H1 (cell line): ENCODE data around the gene DCTN2. TPM values are rescaled to one million over a fixed set of nuclear protein-coding genes. Genes with fewer than 3 reads are reported as not detected.

Experiments
- CTCF ChIA-PET: fragments of 300-600 bp; sonication (Branson Sonifier 250); formaldehyde crosslinking; loops from one replicate; lab custom pipeline; 2021; ENCODE audit not compliant: partially characterized antibody; lab: Charles Lee
- POLR2A ChIA-PET: fragments of 300-600 bp; sonication (Branson Sonifier 250); formaldehyde crosslinking; loops from one replicate; lab custom pipeline; 2021; ENCODE audit warnings: inconsistent platforms; ENCODE audit not compliant: partially characterized antibody; lab: Charles Lee
- DNase-seq, 2 experiments: peaks; one replicate each; pipeline versions ENCODE4 v3.0.0 to v3.0.0-alpha.2; 2010 to 2022; ENCODE audit warnings: low spot score in 2 of 2, low read depth in 1 of 2, mixed read lengths in 1 of 2
- FAIRE-seq: peaks from 2 replicates; lab custom pipeline; 2011; peaks lifted over from hg19 to GRCh38; lab: Jason Lieb, UNC
- H2AFZ ChIP-seq: 2 replicates; pipeline ENCODE4 v1.8.1; 2012; ENCODE audit warnings: low read length, inconsistent platforms
- H2AK5ac ChIP-seq: 2 replicates; pipeline ENCODE4 v1.6.1; 2013; ENCODE audit warnings: low read depth, low read length
- H2BK120ac ChIP-seq: replicated peaks from 2 replicates; pipeline ENCODE3; 2013; ENCODE audit warnings: low read depth, low read length, inconsistent platforms
- H2BK12ac ChIP-seq: 2 replicates; pipeline ENCODE4 v1.6.1; 2013; ENCODE audit warnings: low read depth, low read length
- H2BK15ac ChIP-seq: 2 replicates; pipeline ENCODE4 v1.6.1; 2013; ENCODE audit warnings: low read length
- H2BK20ac ChIP-seq: 2 replicates; pipeline ENCODE4 v1.6.1; 2013; ENCODE audit warnings: low read length
- H2BK5ac ChIP-seq: 2 replicates; pipeline ENCODE4 v1.6.1; 2013; ENCODE audit warnings: low read depth, low read length
- H3K14ac ChIP-seq: 2 replicates; pipeline ENCODE4 v1.6.1; 2013; ENCODE audit warnings: inconsistent platforms; ENCODE audit not compliant: insufficient read length
- H3K18ac ChIP-seq: 2 replicates; pipeline ENCODE4 v1.6.1; 2013; ENCODE audit warnings: low read length; ENCODE audit errors: extremely low read depth
- H3K23ac ChIP-seq: 2 replicates; pipeline ENCODE4 v1.6.1; 2013; ENCODE audit warnings: inconsistent platforms; ENCODE audit not compliant: insufficient read length
- H3K23me2 ChIP-seq: 2 replicates; pipeline ENCODE4 v1.6.1; 2013; ENCODE audit warnings: low read depth, low read length
- H3K27ac ChIP-seq: 2 replicates; pipeline ENCODE4 v1.6.1; 2011; ENCODE audit warnings: low read depth, low read length, inconsistent platforms
- H3K27me3 ChIP-seq, 4 experiments: replicated peaks in 1 of 4; 1 replicate in 1 of 4; 2 replicates in 3 of 4; pipeline versions ENCODE4 v1.6.1 to v1.8.1; 2011 to 2013; ENCODE audit warnings: low read length in 3 of 4, mild to moderate bottlenecking in 3 of 4, inconsistent platforms in 2 of 4, mixed read lengths in 2 of 4, moderate library complexity in 1 of 4; ENCODE audit not compliant: control insufficient read depth in 3 of 4, insufficient read depth in 3 of 4; ENCODE audit errors: extremely low read depth in 1 of 4
- H3K36me3 ChIP-seq, 4 experiments: 2 replicates each; pipeline versions ENCODE4 v1.6.1 to v1.8.1; 2011 to 2013; ENCODE audit warnings: mild to moderate bottlenecking in 4 of 4, low read length in 3 of 4, moderate library complexity in 2 of 4, control low read depth in 1 of 4, inconsistent platforms in 1 of 4; ENCODE audit not compliant: insufficient read depth in 4 of 4, control insufficient read depth in 2 of 4
- H3K4ac ChIP-seq: replicated peaks from 2 replicates; pipeline ENCODE3; 2013; ENCODE audit warnings: low read length, low read depth, mixed read lengths, inconsistent platforms; ENCODE audit not compliant: insufficient read length
- H3K4me1 ChIP-seq, 4 experiments: replicated peaks in 1 of 4; 1 replicate in 1 of 4; 2 replicates in 3 of 4; pipeline versions ENCODE4 v1.6.1 to v1.8.1; 2011 to 2013; ENCODE audit warnings: low read length in 3 of 4, inconsistent platforms in 2 of 4, mixed read lengths in 1 of 4; ENCODE audit not compliant: insufficient read depth in 4 of 4, control insufficient read depth in 3 of 4
- H3K4me2 ChIP-seq, 2 experiments: 2 replicates each; pipeline versions ENCODE4 v1.6.1 to v1.8.1; 2011 to 2013; ENCODE audit warnings: low read depth in 2 of 2, low read length in 2 of 2, control low read depth in 1 of 2, inconsistent platforms in 1 of 2, mild to moderate bottlenecking in 1 of 2; ENCODE audit not compliant: insufficient read depth in 1 of 2
- H3K4me3 ChIP-seq, 4 experiments: fragments of 200-600, 300-600 bp in 1 of 4; sonication (generic), shearing (Covaris generic), sonication (Bioruptor Twin) in 1 of 4; 2 replicates each; pipeline versions ENCODE4 v1.5.1 to v1.8.1; 2011 to 2016; ENCODE audit warnings: low read length in 4 of 4, low read depth in 3 of 4, control low read depth in 2 of 4, inconsistent platforms in 2 of 4, mild to moderate bottlenecking in 2 of 4, mixed read lengths in 1 of 4, moderate library complexity in 1 of 4; ENCODE audit not compliant: insufficient read depth in 2 of 4; ENCODE audit errors: extremely low read depth in 1 of 4
- H3K56ac ChIP-seq: replicated peaks from 2 replicates; pipeline ENCODE3; 2013; ENCODE audit warnings: low read depth, mild to moderate bottlenecking, mixed read lengths, low read length, inconsistent platforms; ENCODE audit not compliant: insufficient read length
- H3K79me1 ChIP-seq: 2 replicates; pipeline ENCODE4 v1.6.1; 2013; ENCODE audit warnings: low read depth, low read length, control low read depth
- H3K79me2 ChIP-seq, 2 experiments: 2 replicates each; pipeline versions ENCODE4 v1.6.1 to v1.8.1; 2012 to 2013; ENCODE audit warnings: low read length in 2 of 2, mild to moderate bottlenecking in 2 of 2, inconsistent platforms in 1 of 2; ENCODE audit not compliant: insufficient read depth in 2 of 2, control insufficient read depth in 1 of 2
- H3K9ac ChIP-seq, 4 experiments: replicated peaks in 1 of 4; 1 replicate in 1 of 4; 2 replicates in 3 of 4; pipeline versions ENCODE4 v1.6.1 to v1.8.1; 2011 to 2013; ENCODE audit warnings: low read depth in 3 of 4, low read length in 3 of 4, control low read depth in 2 of 4, mild to moderate bottlenecking in 2 of 4, moderate library complexity in 2 of 4, inconsistent platforms in 1 of 4; ENCODE audit errors: extremely low read depth in 1 of 4
- H3K9me3 ChIP-seq, 2 experiments: 2 replicates each; pipeline versions ENCODE4 v1.6.1 to v1.8.1; 2012 to 2013; ENCODE audit warnings: mild to moderate bottlenecking in 2 of 2, moderate library complexity in 2 of 2, control low read depth in 1 of 2, inconsistent platforms in 1 of 2, low read depth in 1 of 2, low read length in 1 of 2, mixed read lengths in 1 of 2; ENCODE audit not compliant: insufficient read depth in 2 of 2
- H4K20me1 ChIP-seq, 2 experiments: replicated peaks in 1 of 2; 2 replicates each; pipeline versions ENCODE3 to v1.8.1; 2011 to 2013; ENCODE audit warnings: inconsistent platforms in 2 of 2, low read length in 2 of 2, mild to moderate bottlenecking in 1 of 2; ENCODE audit not compliant: insufficient read depth in 2 of 2, control insufficient read depth in 1 of 2
- H4K5ac ChIP-seq: 2 replicates; pipeline ENCODE4 v1.6.1; 2013; ENCODE audit warnings: low read length, low read depth, mixed read lengths, inconsistent platforms; ENCODE audit not compliant: insufficient read length
- H4K8ac ChIP-seq: 2 replicates; pipeline ENCODE4 v1.8.0; 2013; ENCODE audit warnings: mild to moderate bottlenecking, moderate library complexity, low read length, inconsistent platforms; ENCODE audit not compliant: insufficient read depth; ENCODE audit errors: extremely low read depth
- H4K91ac ChIP-seq: replicated peaks from 2 replicates; pipeline ENCODE3; 2013; ENCODE audit warnings: low read length, mixed read lengths, inconsistent platforms; ENCODE audit not compliant: insufficient read length
- CBX5 ChIP-seq: fragments of 300-800, 300-1000 bp; sonication (generic); IDR thresholded peaks from 2 replicates; pipeline ENCODE4 v1.7.1; 2016; ENCODE audit warnings: antibody characterized with exemption, low read length, low read depth
- E2F6 ChIP-seq: IDR thresholded peaks from 2 replicates; pipeline ENCODE4 v1.6.1; 2012; ENCODE audit warnings: inconsistent platforms
- EP300 ChIP-seq, 2 experiments: IDR thresholded peaks; 1 replicate in 1 of 2; 2 replicates in 1 of 2; pipeline ENCODE4 v1.6.1; 2011 to 2012; ENCODE audit warnings: low read depth in 2 of 2, low read length in 2 of 2, mild to moderate bottlenecking in 2 of 2, borderline replicate concordance in 1 of 2, inconsistent platforms in 1 of 2, moderate library complexity in 1 of 2
- HDAC6 ChIP-seq: IDR thresholded peaks from one replicate; pipeline ENCODE4 v1.7.1; 2012; ENCODE audit warnings: low read depth, mild to moderate bottlenecking, inconsistent platforms, low read length, moderate library complexity
- MAFK ChIP-seq: IDR thresholded peaks from 2 replicates; pipeline ENCODE4 v1.6.1; 2012; ENCODE audit warnings: low read depth, mild to moderate bottlenecking, improper control_type of control experiment, low read length
- MAX ChIP-seq: IDR thresholded peaks from 2 replicates; pipeline ENCODE4 v1.6.1; 2012; ENCODE audit warnings: inconsistent platforms
- POLR2A ChIP-seq, 2 experiments: IDR thresholded peaks; 1 replicate in 1 of 2; 2 replicates in 1 of 2; pipeline ENCODE4 v1.6.1; 2011; ENCODE audit warnings: low read depth in 2 of 2, low read length in 2 of 2, mild to moderate bottlenecking in 2 of 2; ENCODE audit errors: control extremely low read depth in 1 of 2
- POU5F1 ChIP-seq: IDR thresholded peaks from 2 replicates; pipeline ENCODE4 v1.6.1; 2011; ENCODE audit warnings: low read depth, mild to moderate bottlenecking, low read length, moderate library complexity
- RAD21 ChIP-seq, 2 experiments: IDR thresholded peaks in 1 of 2; conservative IDR thresholded peaks in 1 of 2; 2 replicates each; pipeline ENCODE4 v1.6.1; 2011; ENCODE audit warnings: low read depth in 2 of 2, low read length in 2 of 2, improper control_type of control experiment in 1 of 2, inconsistent platforms in 1 of 2, mild to moderate bottlenecking in 1 of 2, moderate library complexity in 1 of 2
- RXRA ChIP-seq: IDR thresholded peaks from 2 replicates; pipeline ENCODE4 v1.6.1; 2011; ENCODE audit warnings: low read depth, mild to moderate bottlenecking, low read length, moderate library complexity; ENCODE audit not compliant: insufficient read depth
- SAP30 ChIP-seq: fragments of 300-600 bp; sonication (generic); IDR thresholded peaks from 2 replicates; pipeline ENCODE4 v1.7.1; 2012; ENCODE audit warnings: low read length, moderate library complexity, mild to moderate bottlenecking, inconsistent platforms; ENCODE audit not compliant: insufficient read depth, insufficient replicate concordance
- SUZ12 ChIP-seq: fragments of 200-600 bp; sonication (generic); IDR thresholded peaks from 2 replicates; pipeline ENCODE4 v1.6.1; 2012; ENCODE audit warnings: mild to moderate bottlenecking, inconsistent platforms, low read length, moderate library complexity, mixed read lengths
- TAF1 ChIP-seq: IDR thresholded peaks from 2 replicates; pipeline ENCODE4 v1.6.1; 2011; ENCODE audit warnings: mild to moderate bottlenecking, low read depth, low read length
- ZNF274 ChIP-seq: IDR thresholded peaks from 2 replicates; pipeline ENCODE4 v1.7.0; 2012; ENCODE audit warnings: low read length, borderline replicate concordance; ENCODE audit errors: extremely low read depth
- polyA plus RNA-seq, 7 experiments: library from polyadenylated mRNA; depleted of rRNA in 3 of 7; stranded (reverse) in 5 of 7; unstranded in 2 of 7; fragments of >200 nt in 5 of 7; fragments of 200-250 nt in 2 of 7; gene quantifications; 1 replicate in 5 of 7; 2 replicates in 1 of 7; 4 replicates in 1 of 7; pipeline versions ENCODE4 v1.2.1 to v1.2.3, GENCODE V29; 2011 to 2013; ENCODE audit warnings: missing spikeins in 2 of 7, mixed read lengths in 2 of 7
- total RNA-seq: library from RNA; stranded (reverse); fragmentation: NEBNext Ultra II Directional; extraction: Animal tissue kit (Norgen Biotek cat#: 25700); gene quantifications from 2 replicates; pipeline ENCODE4 v1.2.1, GENCODE V29; 2021

The DCTN2 gene
- total and polyA plus RNA-seq, 2 of the 8 experiments (the other 6 are each of a cell fraction or from before 2014, with no cell fraction given), result 90.3 to 91.9 TPM

- Histone ChIP-seq H3K14ac (no peak overlapping the region), H3K4ac (no peak overlapping the region), H3K27ac (no peak overlapping the region), H3K36me3 (peaks cover 7 to 34% (median 11%) of the 10 kb centered on the region in 4 experiments; a peak in 7 of 8 replicates), H2BK20ac (no peak overlapping the region), H3K4me3 (no peak overlapping the region), H3K4me2 (no peak overlapping the region), H2AK5ac (no peak overlapping the region), H3K27me3 (no peaks in the 10 kb centered on the region), H2BK15ac (no peak overlapping the region), H2BK12ac (no peak overlapping the region), H2AFZ (no peak overlapping the region), H3K23ac (no peak overlapping the region), H2BK120ac (no peak overlapping the region), H4K5ac (no peak overlapping the region), H3K23me2 (no peaks in the 10 kb centered on the region), H4K8ac (no peak overlapping the region), H4K20me1 (peaks cover 3 to 4% of the 10 kb centered on the region in 2 experiments), H3K79me2 (no peaks in the 10 kb centered on the region), H3K9me3 (no peaks in the 10 kb centered on the region), H2BK5ac (no peak overlapping the region), H4K91ac (no peak overlapping the region), H3K79me1 (no peaks in the 10 kb centered on the region), H3K56ac (no peak overlapping the region), H3K4me1 (no peaks in the 10 kb centered on the region), H3K9ac (no peak overlapping the region), H3K18ac (no peak overlapping the region)
- DNase-seq (no peak), FAIRE-seq (no peak)
- CTCF ChIA-PET, result interaction anchor here (1.1 to 7.8 kb wide), 17 partner anchors 9 to 160 kb away, joined by 3 to 201 read pairs (median 16); partner anchors contain the start of genes ARHGEF25, B4GALNT1, DTX3 and TSPAN31
- POLR2A ChIA-PET, result interaction anchor here (1.1 to 1.5 kb wide), 4 partner anchors 21 to 41 kb away, joined by 3 to 6 read pairs (median 4); no protein-coding TSS in a partner anchor
- no peak for TF ChIP-seq CBX5
- TF ChIP-seq TAF1, result no peak
- TF ChIP-seq RXRA, result no peak
- no peak for TF ChIP-seq SUZ12
- TF ChIP-seq MAX, result no peak
- no peak for TF ChIP-seq MAFK
- no peak for TF ChIP-seq SAP30
- no peak for TF ChIP-seq E2F6
- TF ChIP-seq POLR2A (IDR thresholded peaks at IDR 0.05; ENCODE audit: control extremely low read depth in 1 of 2, low read depth in 2 of 2, low read length in 2 of 2), result no peak
- no peak for TF ChIP-seq ZNF274
- TF ChIP-seq EP300 (IDR thresholded peaks at IDR 0.05; ENCODE audit: borderline replicate concordance in 1 of 2, low read depth in 2 of 2, low read length in 2 of 2), result no peak
- no peak for TF ChIP-seq HDAC6
- TF ChIP-seq RAD21 (IDR thresholded peaks at IDR 0.05 in 1 of 2, conservative IDR thresholded peaks at IDR 0.05 in 1 of 2; ENCODE audit: low read depth in 2 of 2, low read length in 2 of 2), result no peak
- no peak for TF ChIP-seq POU5F1
Measured at GRCh38 chr12:57584690-57585089, 37.7 kb upstream of the DCTN2 start.
